Endothelial cell of umbilical vein (primary cell): Measurements from ENCODE around the gene RAB24. TPM values are rescaled to one million over a fixed set of nuclear protein-coding genes. Genes with fewer than 3 reads are reported as not detected.

Source experiments
- BruUV-seq: library from RNA; stranded (reverse); fragments of 400-500 nt; replicated peaks from 2 replicates; lab custom pipeline; 2021; lab: Mats Ljungman, UMichigan
- CTCF ChIA-PET: fragments of 300-600, 350-600 bp; sonication (Branson Sonifier 250); formaldehyde crosslinking; loops from one replicate; lab custom pipeline; 2021; ENCODE audit warnings: antibody characterized with exemption, inconsistent platforms; lab: Charles Lee
- POLR2A ChIA-PET: fragments of 300-600, 350-600 bp; sonication (Branson Sonifier 250); formaldehyde crosslinking; loops from one replicate; lab custom pipeline; 2021; ENCODE audit warnings: antibody characterized with exemption, inconsistent platforms; lab: Charles Lee
- DNase-seq: peaks from one replicate; pipeline ENCODE4 v3.0.0-alpha.2; 2011; ENCODE audit warnings: low read depth, low spot score
- FAIRE-seq: peaks from 2 replicates; lab custom pipeline; 2011; peaks lifted over from hg19 to GRCh38; lab: Jason Lieb, UNC
- H2AFZ ChIP-seq: 2 replicates; pipeline ENCODE4 v1.6.0; 2012; ENCODE audit warnings: low read depth, low read length, control low read depth, inconsistent platforms
- H3K27ac ChIP-seq: 2 replicates; pipeline ENCODE4 v1.5.1; 2011; ENCODE audit warnings: low read depth, mild to moderate bottlenecking, control low read depth, low read length, moderate library complexity; ENCODE audit not compliant: insufficient read depth
- H3K27me3 ChIP-seq, 2 experiments: 2 replicates each; pipeline versions ENCODE4 v1.6.0 to v1.6.1; 2011; ENCODE audit warnings: low read length in 2 of 2, mixed read lengths in 1 of 2; ENCODE audit not compliant: control insufficient read depth in 2 of 2, insufficient read depth in 2 of 2
- H3K36me3 ChIP-seq, 2 experiments: 2 replicates in 1 of 2; 3 replicates in 1 of 2; pipeline ENCODE4 v1.5.1; 2011; ENCODE audit warnings: low read length in 2 of 2, mild to moderate bottlenecking in 1 of 2, moderate library complexity in 1 of 2; ENCODE audit not compliant: control insufficient read depth in 2 of 2, insufficient read depth in 2 of 2; ENCODE audit errors: extremely low read depth in 1 of 2
- H3K4me1 ChIP-seq: 3 replicates; pipeline ENCODE4 v1.5.1; 2011; ENCODE audit warnings: mild to moderate bottlenecking, low read length; ENCODE audit not compliant: control insufficient read depth, insufficient read depth; ENCODE audit errors: extremely low read depth
- H3K4me2 ChIP-seq: 2 replicates; pipeline ENCODE4 v1.6.1; 2011; ENCODE audit warnings: low read length, control low read depth, mixed read lengths; ENCODE audit not compliant: insufficient read depth
- H3K4me3 ChIP-seq, 3 experiments: fragments of 200-600 bp in 1 of 3; sonication (generic), shearing (Covaris generic) in 1 of 3; replicated peaks in 1 of 3; 2 replicates each; pipeline ENCODE4 v1.5.1; 2011 to 2016; ENCODE audit warnings: control low read depth in 3 of 3, low read length in 3 of 3, mild to moderate bottlenecking in 2 of 3, inconsistent platforms in 1 of 3, low read depth in 1 of 3, moderate library complexity in 1 of 3; ENCODE audit not compliant: insufficient read depth in 1 of 3
- H3K79me2 ChIP-seq: 2 replicates; pipeline ENCODE4 v1.6.0; 2012; ENCODE audit warnings: low read length, inconsistent platforms; ENCODE audit not compliant: control insufficient read depth, insufficient read depth
- H3K9ac ChIP-seq: replicated peaks from 2 replicates; pipeline ENCODE3; 2011; ENCODE audit warnings: low read length, control low read depth; ENCODE audit not compliant: insufficient read depth; ENCODE audit errors: extremely low read depth
- H3K9me1 ChIP-seq: replicated peaks from 3 replicates; pipeline ENCODE4 v1.6.0; 2011; ENCODE audit warnings: mild to moderate bottlenecking, low read length; ENCODE audit not compliant: control insufficient read depth, insufficient read depth; ENCODE audit errors: extremely low read depth
- H3K9me3 ChIP-seq: replicated peaks from 2 replicates; pipeline ENCODE4 v1.5.1; 2012; ENCODE audit warnings: low read length, inconsistent platforms; ENCODE audit not compliant: control insufficient read depth, insufficient read depth
- H4K20me1 ChIP-seq: replicated peaks from 2 replicates; pipeline ENCODE3; 2011; ENCODE audit warnings: mild to moderate bottlenecking, low read length; ENCODE audit not compliant: control insufficient read depth, insufficient read depth; ENCODE audit errors: extremely low read depth
- EZH2 ChIP-seq: IDR thresholded peaks from 2 replicates; pipeline ENCODE4 v1.6.1; 2012; ENCODE audit warnings: borderline replicate concordance, low read depth, mild to moderate bottlenecking, moderate library complexity, low read length, inconsistent platforms; ENCODE audit not compliant: severe bottlenecking
- FOS ChIP-seq: IDR thresholded peaks from 2 replicates; pipeline ENCODE4 v1.6.1; 2011; ENCODE audit warnings: mild to moderate bottlenecking, low read length, moderate library complexity, borderline replicate concordance; ENCODE audit not compliant: insufficient read depth
- JUN ChIP-seq: IDR thresholded peaks from 2 replicates; pipeline ENCODE4 v1.6.1; 2011; ENCODE audit warnings: borderline replicate concordance, low read depth; ENCODE audit not compliant: insufficient read length, insufficient read depth
- POLR2A ChIP-seq: IDR thresholded peaks from 2 replicates; pipeline ENCODE4 v1.6.1; 2012; ENCODE audit warnings: low read depth, mild to moderate bottlenecking, control low read depth, low read length
- POLR2AphosphoS5 ChIP-seq: IDR thresholded peaks from 2 replicates; pipeline ENCODE4 v1.6.1; 2012; ENCODE audit warnings: low read depth, mild to moderate bottlenecking, control low read depth, low read length, moderate library complexity; ENCODE audit not compliant: insufficient read depth
- dilution Hi-C: fragments of 300-500 bp; cut with MboI; formaldehyde crosslinking; loops from one replicate; pipeline ENCODE4 v1.15.0; 2019; ENCODE audit warnings: low sequenced_read_pairs; ENCODE audit not compliant: extremely low pct_ligation_motif_present
- intact Hi-C: fragments of 100-400 bp; cut with micrococcal nuclease; formaldehyde crosslinking; loops from one replicate; pipeline ENCODE4 v1.10.0; 2022
- polyA plus RNA-seq, 4 experiments: library from polyadenylated mRNA; depleted of rRNA in 3 of 4; stranded (reverse) in 3 of 4; unstranded in 1 of 4; fragments of >200 nt; gene quantifications; 2 replicates each; pipeline versions ENCODE4 v1.2.1 to v1.2.3, GENCODE V29; 2011 to 2012; ENCODE audit warnings: missing spikeins in 1 of 4
- total RNA-seq: library from RNA; stranded (reverse); gene quantifications from 2 replicates; pipeline ENCODE4 v1.2.3, GENCODE V29; 2021
- TF ChIP-seq, protein P1 (sequence below), 2 donors: IDR thresholded peaks; 1 replicate in 1 of 2; 2 replicates in 1 of 2; pipeline ENCODE4 v1.5.1; 2011; ENCODE audit warnings: low read length in 2 of 2, mild to moderate bottlenecking in 2 of 2, moderate library complexity in 2 of 2, control low read depth in 1 of 2, inconsistent platforms in 1 of 2, low read depth in 1 of 2; ENCODE audit not compliant: insufficient read depth in 1 of 2; ENCODE audit errors: extremely low read depth in 1 of 2
- TF ChIP-seq, protein P2 (sequence below): IDR thresholded peaks from 2 replicates; pipeline ENCODE4 v1.6.1; 2011; ENCODE audit not compliant: insufficient read depth, insufficient read length

RAB24 gene
- total and polyA plus RNA-seq, 2 donors (not counting 3 experiments of a cell fraction or from before 2014, with no cell fraction given) = 20.7 to 44.0 TPM

DNA sequence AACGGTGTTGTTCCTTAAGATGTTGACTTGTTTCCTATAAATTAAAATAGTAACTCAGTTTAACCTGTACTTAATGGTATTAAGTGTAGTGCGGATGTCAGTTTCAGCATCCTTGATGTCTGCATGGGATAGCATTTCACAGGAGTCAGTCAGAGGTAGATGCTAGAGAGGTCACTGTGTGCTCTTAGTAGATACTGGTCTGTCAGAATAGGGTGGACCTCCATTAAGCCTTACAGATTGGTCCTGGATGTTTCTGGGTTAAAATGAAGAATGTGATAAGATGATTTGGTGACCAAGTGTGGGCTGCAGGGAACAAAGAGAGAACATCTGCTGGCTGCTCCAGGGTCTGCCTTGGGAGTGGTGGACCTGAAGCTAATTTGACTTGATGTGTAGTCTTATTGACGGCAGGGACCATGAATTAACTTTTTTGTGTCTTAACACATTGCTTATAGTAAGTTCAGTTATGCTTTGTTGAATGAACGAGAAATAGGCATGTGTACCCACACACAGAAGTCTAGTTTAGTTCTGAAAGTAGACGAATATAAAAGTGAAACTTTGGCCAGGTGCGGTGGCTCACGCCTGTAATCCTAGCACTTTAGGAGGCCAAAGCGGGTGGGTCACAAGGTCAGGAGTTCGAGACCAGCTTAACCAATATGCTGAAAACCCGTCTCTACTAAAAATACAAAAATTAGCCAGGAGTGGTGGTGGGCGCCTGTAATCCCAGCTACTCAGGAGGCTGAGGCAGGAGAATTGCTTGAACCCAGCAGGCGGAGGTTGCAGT is 12.5 kb downstream of the RAB24 start:
- H3K36me3 ChIP-seq = peaks cover 16 to 39% of the 10 kb centered on the region in 2 experiments
- no peaks in the 10 kb centered on the region for H3K27me3 ChIP-seq
- DNase-seq (no peak), FAIRE-seq (no peak)
- intact Hi-C loops = no loop called here
- TF ChIP-seq EZH2 (no peak), FOS (no peak), JUN (no peak), POLR2AphosphoS5 (no peak), POLR2A (no peak)
- TF ChIP-seq, protein P1, sequence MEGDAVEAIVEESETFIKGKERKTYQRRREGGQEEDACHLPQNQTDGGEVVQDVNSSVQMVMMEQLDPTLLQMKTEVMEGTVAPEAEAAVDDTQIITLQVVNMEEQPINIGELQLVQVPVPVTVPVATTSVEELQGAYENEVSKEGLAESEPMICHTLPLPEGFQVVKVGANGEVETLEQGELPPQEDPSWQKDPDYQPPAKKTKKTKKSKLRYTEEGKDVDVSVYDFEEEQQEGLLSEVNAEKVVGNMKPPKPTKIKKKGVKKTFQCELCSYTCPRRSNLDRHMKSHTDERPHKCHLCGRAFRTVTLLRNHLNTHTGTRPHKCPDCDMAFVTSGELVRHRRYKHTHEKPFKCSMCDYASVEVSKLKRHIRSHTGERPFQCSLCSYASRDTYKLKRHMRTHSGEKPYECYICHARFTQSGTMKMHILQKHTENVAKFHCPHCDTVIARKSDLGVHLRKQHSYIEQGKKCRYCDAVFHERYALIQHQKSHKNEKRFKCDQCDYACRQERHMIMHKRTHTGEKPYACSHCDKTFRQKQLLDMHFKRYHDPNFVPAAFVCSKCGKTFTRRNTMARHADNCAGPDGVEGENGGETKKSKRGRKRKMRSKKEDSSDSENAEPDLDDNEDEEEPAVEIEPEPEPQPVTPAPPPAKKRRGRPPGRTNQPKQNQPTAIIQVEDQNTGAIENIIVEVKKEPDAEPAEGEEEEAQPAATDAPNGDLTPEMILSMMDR (IDR thresholded peaks at IDR 0.05; ENCODE audit: extremely low read depth in 1 of 2, insufficient read depth in 1 of 2, low read depth in 1 of 2, low read length in 2 of 2) = no peak
- TF ChIP-seq, protein P2, sequence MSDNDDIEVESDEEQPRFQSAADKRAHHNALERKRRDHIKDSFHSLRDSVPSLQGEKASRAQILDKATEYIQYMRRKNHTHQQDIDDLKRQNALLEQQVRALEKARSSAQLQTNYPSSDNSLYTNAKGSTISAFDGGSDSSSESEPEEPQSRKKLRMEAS = no peak
- ChIA-PET CTCF (no interaction called here), POLR2A (no interaction called here)
- H3K9ac ChIP-seq = no peak overlapping the region
- H3K4me3 ChIP-seq = no peak overlapping the region
- H3K79me2 ChIP-seq = no peaks in the 10 kb centered on the region
- H3K4me1 ChIP-seq = peaks cover 3% of the 10 kb centered on the region
- H4K20me1 ChIP-seq = no peaks in the 10 kb centered on the region
- H3K4me2 ChIP-seq = no peak overlapping the region
- dilution Hi-C loops = no loop called here
- no peak overlapping the region for H2AFZ ChIP-seq
- no peaks in the 10 kb centered on the region for H3K9me1 ChIP-seq
- no peaks in the 10 kb centered on the region for H3K9me3 ChIP-seq
- H3K27ac ChIP-seq = no peak overlapping the region
- BruUV-seq = no TSS peak
